Hepatocyte (in vitro differentiated cells): Measurements from ENCODE around the gene CST2.

Source experiments
- EZH2phosphoT487 ChIP-seq: fragments of 200-600 bp; sonication (generic); IDR thresholded peaks from one replicate; pipeline ENCODE4 v1.6.1; 2018; ENCODE audit warnings: antibody characterized with exemption, mild to moderate bottlenecking, low read depth, moderate library complexity; ENCODE audit not compliant: unreplicated experiment, severe bottlenecking
- TF ChIP-seq, protein P1 (sequence below): fragments of 200-600 bp; sonication (generic); IDR thresholded peaks from 2 replicates; pipeline ENCODE4 v1.5.1; 2016; ENCODE audit warnings: antibody characterized with exemption, mild to moderate bottlenecking; ENCODE audit not compliant: poor library complexity

DNA sequence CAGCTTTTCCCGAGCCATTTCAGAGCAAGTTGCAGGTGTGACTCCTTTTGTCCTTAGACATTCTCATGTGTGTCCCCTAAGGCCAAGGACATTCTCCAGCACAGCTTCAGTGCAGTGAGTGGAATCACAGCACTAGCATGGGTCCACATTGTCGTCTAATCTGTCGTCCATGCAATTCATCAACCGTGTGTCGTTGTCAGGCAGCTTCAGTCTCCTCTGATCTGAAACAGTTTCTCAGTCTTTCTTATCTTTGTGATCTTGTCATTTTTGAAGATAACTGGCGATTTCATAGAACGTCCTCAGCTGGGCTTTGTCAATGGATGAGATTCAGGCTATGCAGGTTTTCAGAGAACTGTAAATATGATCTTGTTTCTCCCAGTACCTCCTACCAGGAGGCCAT, 31.7 kb downstream of the CST2 start:
- TF ChIP-seq, protein P1, sequence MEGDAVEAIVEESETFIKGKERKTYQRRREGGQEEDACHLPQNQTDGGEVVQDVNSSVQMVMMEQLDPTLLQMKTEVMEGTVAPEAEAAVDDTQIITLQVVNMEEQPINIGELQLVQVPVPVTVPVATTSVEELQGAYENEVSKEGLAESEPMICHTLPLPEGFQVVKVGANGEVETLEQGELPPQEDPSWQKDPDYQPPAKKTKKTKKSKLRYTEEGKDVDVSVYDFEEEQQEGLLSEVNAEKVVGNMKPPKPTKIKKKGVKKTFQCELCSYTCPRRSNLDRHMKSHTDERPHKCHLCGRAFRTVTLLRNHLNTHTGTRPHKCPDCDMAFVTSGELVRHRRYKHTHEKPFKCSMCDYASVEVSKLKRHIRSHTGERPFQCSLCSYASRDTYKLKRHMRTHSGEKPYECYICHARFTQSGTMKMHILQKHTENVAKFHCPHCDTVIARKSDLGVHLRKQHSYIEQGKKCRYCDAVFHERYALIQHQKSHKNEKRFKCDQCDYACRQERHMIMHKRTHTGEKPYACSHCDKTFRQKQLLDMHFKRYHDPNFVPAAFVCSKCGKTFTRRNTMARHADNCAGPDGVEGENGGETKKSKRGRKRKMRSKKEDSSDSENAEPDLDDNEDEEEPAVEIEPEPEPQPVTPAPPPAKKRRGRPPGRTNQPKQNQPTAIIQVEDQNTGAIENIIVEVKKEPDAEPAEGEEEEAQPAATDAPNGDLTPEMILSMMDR, result no peak
- no peak for TF ChIP-seq EZH2phosphoT487
